Measurements from ENCODE around the gene TRMT10A. TPM values are rescaled to one million over a fixed set of nuclear protein-coding genes. Genes with fewer than 3 reads are reported as not detected.

Gene TRMT10A
- total RNA-seq, 1 experiment from 2014 or later, result 4.6 TPM

GRCh38 chr4:99540277-99540939, 23.4 kb downstream of the TRMT10A start:
- Histone ChIP-seq H3K9ac (ENCODE audit: extremely low read depth, insufficient read length, low read length) (no peak overlapping the region), H2BK120ac (ENCODE audit: low read depth, low read length, poor library complexity, severe bottlenecking) (no peak overlapping the region), H3K27me3 (ENCODE audit: insufficient read depth, low read length) (no peaks in the 10 kb centered on the region), H3T11ph (ENCODE audit: low read length) (no peak overlapping the region), H4K8ac (replicated peaks; ENCODE audit: insufficient read length, low read depth, low read length) (no peak overlapping the region), H3K4me2 (ENCODE audit: insufficient read depth, insufficient read length, low read length) (no peak overlapping the region), H3K18ac (ENCODE audit: insufficient read length, low read depth, low read length) (no peak overlapping the region), H2BK15ac (ENCODE audit: low read depth, low read length) (no peak overlapping the region), H3K4me1 (ENCODE audit: insufficient read depth, low read length) (no peaks in the 10 kb centered on the region), H3K79me2 (ENCODE audit: insufficient read depth, low read length) (no peaks in the 10 kb centered on the region), H3K79me1 (ENCODE audit: insufficient read depth, low read depth, low read length, poor library complexity, severe bottlenecking) (no peaks in the 10 kb centered on the region), H3K9me3 (ENCODE audit: control insufficient read depth, low read depth, low read length) (no peaks in the 10 kb centered on the region), H2BK5ac (ENCODE audit: insufficient read length, low read length) (no peak overlapping the region), H2AFZ (ENCODE audit: low read length) (no peak overlapping the region), H3K14ac (ENCODE audit: insufficient read depth, low read length) (no peak overlapping the region), H3K4ac (ENCODE audit: low read depth, low read length) (no peak overlapping the region), H4K91ac (ENCODE audit: insufficient read length, low read depth, low read length) (no peak overlapping the region), H3K23me2 (ENCODE audit: insufficient read length, low read depth, low read length, poor library complexity, severe bottlenecking) (no peaks in the 10 kb centered on the region), H2BK20ac (ENCODE audit: low read depth, low read length, poor library complexity, severe bottlenecking) (no peak overlapping the region), H4K5ac (ENCODE audit: insufficient read length, low read depth, low read length) (no peak overlapping the region), H3K27ac (ENCODE audit: insufficient read length, low read depth, low read length) (no peak overlapping the region), H4K20me1 (ENCODE audit: control insufficient read depth, insufficient read depth, insufficient read length) (no peaks in the 10 kb centered on the region), H3K23ac (ENCODE audit: insufficient read length, low read depth, low read length) (no peak overlapping the region), H3K56ac (ENCODE audit: insufficient read length, low read depth, low read length) (no peak overlapping the region), H2BK12ac (ENCODE audit: insufficient read length, low read depth, low read length) (no peak overlapping the region), H2AK5ac (ENCODE audit: insufficient read length, low read length) (no peak overlapping the region)
- no peak for TF ChIP-seq CTCF (conservative IDR thresholded peaks at IDR 0.05)
- peaks cover 3% of the 10 kb centered on the region in 2 experiments; a peak in 2 of 4 replicates for H3K4me1 Mint-ChIP-seq
- no peak overlapping the region for H3K4me3 Mint-ChIP-seq
- no peak for DNase-seq
- no peaks in the 10 kb centered on the region for H3K36me3 Mint-ChIP-seq (ENCODE audit: insufficient read depth in 1 of 3, low read depth in 3 of 3)
- H3K9me3 Mint-ChIP-seq, result no peaks in the 10 kb centered on the region; a peak in 1 of 5 replicates
- H3K27ac Mint-ChIP-seq, result no peak overlapping the region
- no peaks in the 10 kb centered on the region for H3K27me3 Mint-ChIP-seq (ENCODE audit: low read depth)

Data from H9 (cell line).